GM19395 (cell line): ENCODE results near the gene ZNHIT1.

Experiments used
- ATAC-seq: cut with Tn5 transposase; IDR thresholded peaks from one replicate; pipeline ENCODE4 v1.9.1; 2021; ENCODE audit warnings: mild to moderate bottlenecking, moderate library complexity; ENCODE audit not compliant: unreplicated experiment

Gene ZNHIT1

GRCh38 chr7:101216860-101217387, 1.0 kb upstream of the ZNHIT1 start:
- peak; percentile 12 for ATAC-seq

GRCh38 chr7:101218236-101219125, 516 bp downstream of the ZNHIT1 start:
- ATAC-seq, result peak; percentile 14

- no peak for ATAC-seq
These were observed 2.3 kb downstream of the ZNHIT1 start for GRCh38 chr7:101220295-101220694.

- ATAC-seq, result no peak
These were observed 4.4 kb downstream of the ZNHIT1 start for GRCh38 chr7:101222275-101222830.

- no peak for ATAC-seq
These were observed 5.6 kb downstream of the ZNHIT1 start for GRCh38 chr7:101223528-101223927.

- no peak for ATAC-seq
These were observed 7.7 kb downstream of the ZNHIT1 start for GRCh38 chr7:101225650-101226049.

- no peak for ATAC-seq
These were observed 8.8 kb downstream of the ZNHIT1 start for GRCh38 chr7:101226721-101227120.

GRCh38 chr7:101231644-101232043, 13.7 kb downstream of the ZNHIT1 start:
- no peak for ATAC-seq

- ATAC-seq, result no peak
These were observed 14.3 kb downstream of the ZNHIT1 start for GRCh38 chr7:101232141-101232850.

- no peak for ATAC-seq
These were observed 16.1 kb downstream of the ZNHIT1 start for GRCh38 chr7:101233907-101234547.

GRCh38 chr7:101234636-101235035, 16.7 kb downstream of the ZNHIT1 start:
- ATAC-seq, result no peak

- no peak for ATAC-seq
These were observed 17.1 kb downstream of the ZNHIT1 start for GRCh38 chr7:101235050-101235449.

GRCh38 chr7:101235522-101235921, 17.6 kb downstream of the ZNHIT1 start:
- ATAC-seq, result no peak

- ATAC-seq, result no peak
These were observed 18.4 kb downstream of the ZNHIT1 start for GRCh38 chr7:101236292-101236835.

GRCh38 chr7:101237206-101238067, 19.5 kb downstream of the ZNHIT1 start, which contains the start of gene CLDN15:
Gene CLDN15, minus strand, starts transcription at chr7:101237802. Its CDS starts 221 bp downstream, at chr7:101237581.
- ATAC-seq, result no peak

- ATAC-seq, result no peak
These were observed 20.5 kb downstream of the ZNHIT1 start for GRCh38 chr7:101238226-101239182.

- no peak for ATAC-seq
These were observed 21.4 kb downstream of the ZNHIT1 start for GRCh38 chr7:101239191-101239950.

- no peak for ATAC-seq
These were observed 21.9 kb downstream of the ZNHIT1 start for GRCh38 chr7:101239951-101240220.
